NCI-H2227 (cell line): Measurements from ENCODE around the gene PAOX.
"Not testable (repeated sequence)": the region's sequence is repeated elsewhere in the genome, so short reads cannot be mapped to it uniquely, and the experiment has no call there.

Experiments
- DNase-seq: peaks from one replicate; lab custom pipeline; 2025; ENCODE audit not compliant: unreplicated experiment; lab: John Stamatoyannopoulos, UW

Gene PAOX

DNA sequence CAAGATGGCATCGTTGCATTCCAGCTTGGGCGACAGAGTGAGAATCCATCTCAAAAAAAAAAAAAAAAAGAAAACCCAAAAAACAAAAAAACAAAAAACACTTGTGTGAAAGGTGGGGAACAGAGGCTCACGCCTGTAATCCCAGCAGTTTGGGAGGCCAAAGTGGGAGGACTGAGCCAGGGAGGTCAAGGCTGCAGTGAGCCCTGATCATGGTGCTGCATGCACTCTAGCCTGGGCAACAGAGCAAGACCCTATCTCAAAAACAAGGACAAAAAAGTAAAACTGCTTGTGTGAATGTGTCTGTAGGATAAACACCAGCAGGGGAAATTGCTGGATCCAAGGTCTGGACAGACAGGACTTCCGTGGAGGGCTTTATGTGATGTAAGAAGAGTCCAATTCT lies 4.5 kb downstream of the PAOX start:
- no peak for DNase-seq

DNA sequence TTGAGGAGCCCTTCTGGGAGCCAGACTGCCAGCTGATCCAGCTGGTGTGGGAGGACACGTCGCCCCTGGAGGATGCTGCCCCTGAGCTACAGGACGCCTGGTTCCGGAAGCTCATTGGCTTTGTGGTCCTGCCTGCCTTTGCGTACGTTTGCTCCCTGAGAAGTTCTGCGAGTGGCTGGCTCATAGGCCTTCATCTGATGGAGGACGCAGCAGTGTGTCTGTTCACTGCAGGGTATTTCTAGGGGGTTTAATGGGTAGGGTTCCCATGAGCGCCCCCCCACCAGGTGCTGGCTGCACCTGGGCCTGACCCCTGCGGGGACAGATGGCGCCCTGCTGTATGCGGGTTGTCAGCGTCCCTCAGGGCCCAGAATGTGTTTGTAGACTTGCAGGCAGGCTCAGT lies 5.0 kb downstream of the PAOX start:
- DNase-seq, result no peak

DNA sequence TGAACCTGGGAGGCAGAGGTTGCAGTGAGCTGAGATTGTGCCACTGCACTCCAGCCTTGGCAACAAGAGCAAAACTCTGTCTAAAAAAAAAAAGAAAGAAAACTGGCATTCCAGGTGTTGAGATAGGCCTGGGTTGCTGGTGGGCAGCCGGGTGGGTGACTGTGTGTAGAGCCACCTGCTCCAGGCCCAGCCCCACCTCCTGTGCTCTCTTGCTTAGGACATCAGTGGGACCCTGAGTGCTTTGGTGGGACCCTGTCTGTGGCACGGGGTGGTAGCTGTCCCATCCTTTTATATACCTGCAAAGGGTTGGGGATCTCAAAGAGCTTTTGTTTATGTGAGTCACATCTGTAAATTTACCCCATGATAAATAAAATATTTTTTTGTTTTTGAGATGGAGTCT lies 6.2 kb downstream of the PAOX start:
- DNase-seq, result no peak

DNA sequence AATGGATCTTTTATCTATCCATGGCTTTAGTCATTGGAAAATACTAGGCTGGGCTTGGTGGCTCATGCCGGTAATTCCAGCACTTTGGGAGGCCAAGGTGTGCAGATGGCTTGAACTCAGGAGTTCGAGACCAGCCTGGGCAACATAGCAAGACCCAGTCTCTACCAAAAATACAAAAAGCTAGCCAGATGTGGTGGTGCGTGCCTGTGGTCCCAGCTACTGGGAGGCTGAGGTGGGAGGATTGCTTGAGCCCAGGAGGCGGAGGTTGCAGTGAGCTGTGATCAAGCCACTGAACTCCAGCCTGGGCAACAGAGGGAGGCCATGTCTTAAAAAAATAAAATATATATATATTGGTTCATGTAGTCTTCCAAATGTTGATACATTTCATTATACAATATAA lies 7.9 kb downstream of the PAOX start:
- not testable (repeated sequence) for DNase-seq

DNA sequence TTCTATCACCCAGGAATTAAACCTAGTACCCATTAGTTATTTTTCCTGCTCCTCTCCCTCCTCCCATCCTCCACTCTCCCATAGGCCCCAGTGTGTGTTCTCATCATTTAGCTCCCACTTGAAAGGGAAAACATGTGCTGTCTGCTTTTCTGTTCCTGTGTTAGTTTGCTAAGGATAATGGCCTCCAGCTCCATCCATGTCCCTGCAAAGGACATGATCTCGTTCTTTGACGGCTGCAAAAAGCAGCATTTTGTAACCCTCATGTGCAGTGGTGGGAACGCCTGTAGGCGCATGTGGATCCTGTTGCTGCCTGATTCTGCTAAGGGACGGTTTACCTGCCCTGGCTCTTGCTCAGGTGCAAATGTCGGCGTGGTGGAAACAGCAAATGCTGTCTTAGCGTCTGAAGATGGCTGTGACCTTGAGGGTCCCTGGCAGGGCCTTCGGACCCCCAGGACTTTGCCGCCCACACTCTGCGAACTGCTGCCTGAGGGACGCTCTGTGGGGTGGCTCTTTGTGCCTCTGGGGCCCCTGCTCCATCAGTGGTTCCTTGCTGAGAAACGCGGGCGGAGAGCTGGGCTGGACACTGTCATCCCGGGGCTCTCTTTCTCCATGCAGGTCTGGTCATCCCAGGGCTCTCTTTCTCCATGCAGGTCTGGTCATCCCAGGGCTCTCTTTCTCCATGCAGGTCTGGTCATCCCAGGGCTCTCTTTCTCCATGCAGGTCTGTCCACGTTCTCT lies 9.3 kb downstream of the PAOX start:
- no peak for DNase-seq

DNA sequence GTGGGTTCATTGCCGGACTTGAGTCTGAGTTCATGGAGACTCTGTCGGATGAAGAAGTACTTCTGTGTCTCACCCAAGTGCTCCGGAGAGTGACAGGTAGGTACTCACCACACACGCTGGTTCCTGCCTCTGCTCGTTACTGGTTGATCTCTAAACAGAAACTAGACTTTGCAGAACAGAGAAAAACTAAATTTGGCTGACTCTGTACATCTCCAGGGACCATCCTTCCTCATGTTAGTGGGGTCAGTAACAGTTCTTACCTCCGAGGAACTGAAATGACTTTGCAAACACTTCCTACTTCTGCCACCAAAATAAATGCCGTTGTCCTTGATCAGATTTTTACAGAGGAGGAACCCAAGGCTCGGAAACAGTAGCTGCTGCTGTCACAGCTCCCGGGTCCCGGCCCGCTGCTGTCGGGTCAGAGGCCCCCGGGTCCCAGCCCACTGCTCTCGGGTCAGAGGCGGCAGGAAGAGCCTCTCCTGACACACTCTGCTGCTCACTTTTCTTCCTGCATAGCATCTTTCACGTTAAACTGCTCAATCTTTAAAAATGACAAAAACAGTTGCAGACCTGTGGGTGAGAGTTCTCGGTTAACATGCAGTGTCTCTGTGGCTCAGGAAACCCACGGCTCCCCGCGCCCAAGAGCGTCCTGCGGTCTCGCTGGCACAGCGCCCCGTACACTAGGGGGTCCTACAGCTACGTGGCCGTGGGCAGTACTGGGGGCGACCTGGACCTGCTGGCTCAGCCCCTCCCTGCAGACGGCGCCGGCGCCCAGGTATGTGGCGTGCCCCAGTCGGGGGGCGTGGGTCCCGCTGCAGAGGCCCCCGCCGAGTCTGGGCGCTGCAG lies 10.1 kb downstream of the PAOX start:
- no peak for DNase-seq

DNA sequence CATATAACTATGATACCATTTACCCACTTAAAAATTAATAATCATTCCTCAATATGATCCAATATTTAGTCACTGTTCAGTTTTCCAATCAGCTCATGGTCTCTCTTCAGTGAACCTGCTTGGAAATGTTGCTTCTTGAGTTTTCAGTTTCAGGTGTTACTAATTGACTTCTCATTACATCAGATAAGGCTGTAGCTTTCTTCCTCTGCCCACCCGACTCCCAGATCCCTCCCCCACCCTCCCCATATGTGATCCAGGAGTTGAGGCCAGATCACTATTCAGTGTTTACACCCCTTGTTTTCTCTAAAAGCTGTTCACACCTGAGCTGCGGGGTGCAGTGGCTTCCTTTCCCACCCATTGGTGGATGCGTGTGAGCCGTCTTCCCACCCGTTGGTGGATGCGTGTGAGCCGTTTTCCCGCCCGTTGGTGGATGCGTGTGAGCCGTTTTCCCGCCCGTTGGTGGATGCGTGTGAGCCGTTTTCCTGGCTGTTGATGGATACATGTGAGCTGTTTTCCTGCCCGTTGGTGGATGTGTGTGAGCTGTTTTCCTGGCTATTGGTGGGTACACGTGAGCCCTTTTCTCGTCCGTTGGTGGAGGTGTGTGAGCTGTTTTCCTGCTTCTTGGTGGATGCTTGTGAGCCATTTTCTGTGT lies 11.7 kb downstream of the PAOX start:
- DNase-seq, result no peak

DNA sequence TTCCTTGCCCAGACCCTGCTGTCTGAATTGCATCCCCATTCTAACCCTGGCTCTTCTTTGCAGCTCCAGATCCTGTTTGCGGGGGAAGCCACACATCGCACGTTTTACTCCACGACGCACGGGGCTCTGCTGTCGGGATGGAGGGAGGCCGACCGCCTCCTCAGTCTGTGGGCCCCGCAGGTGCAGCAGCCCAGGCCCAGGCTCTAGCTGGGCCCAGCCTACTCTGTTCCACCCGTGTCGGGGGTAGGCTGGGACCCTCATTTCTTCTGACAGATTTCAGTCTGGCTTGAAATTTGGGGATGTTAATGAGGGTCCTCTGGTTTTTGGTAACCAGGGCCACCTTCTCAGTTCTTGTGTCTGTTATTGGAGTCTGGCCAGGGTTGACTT lies 12.2 kb downstream of the PAOX start:
- DNase-seq, result no peak

DNA sequence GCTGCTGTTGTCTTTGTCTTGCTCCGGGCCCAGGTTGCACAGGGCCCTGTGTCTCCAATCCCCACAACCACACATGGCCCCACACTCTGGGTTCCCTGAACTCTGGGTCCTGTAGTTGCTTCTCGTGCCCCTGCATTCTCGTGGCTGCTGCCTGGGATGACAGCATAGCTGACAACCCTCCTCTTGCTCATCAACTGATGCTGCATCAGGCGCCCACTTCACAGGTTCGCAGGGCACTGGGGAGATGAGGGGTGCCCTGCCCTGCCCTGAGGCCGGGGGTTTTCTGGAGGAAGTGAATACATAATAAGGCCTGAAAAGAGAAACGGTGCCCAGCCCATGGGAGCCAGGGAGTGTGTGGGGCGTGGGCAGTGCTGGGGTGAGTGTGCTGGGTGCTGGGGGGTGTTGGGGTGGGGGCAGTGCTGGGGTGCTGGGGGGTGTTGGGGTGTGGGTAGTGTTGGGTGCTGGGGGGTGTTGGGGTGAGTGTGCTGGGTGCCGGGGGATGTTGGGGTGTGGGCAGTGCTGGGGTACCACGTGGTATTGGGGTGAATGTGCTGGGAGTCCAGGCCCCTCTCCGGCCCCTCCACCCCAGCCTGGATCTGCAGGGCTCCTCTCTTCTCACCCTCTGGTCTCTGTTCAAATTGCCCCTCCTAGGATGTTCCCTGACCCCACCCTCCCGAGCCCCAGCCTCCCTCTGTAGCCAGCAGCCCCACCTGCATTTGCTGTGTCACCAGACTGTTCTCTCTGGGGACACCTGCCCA lies 12.9 kb downstream of the PAOX start:
- no peak for DNase-seq

DNA sequence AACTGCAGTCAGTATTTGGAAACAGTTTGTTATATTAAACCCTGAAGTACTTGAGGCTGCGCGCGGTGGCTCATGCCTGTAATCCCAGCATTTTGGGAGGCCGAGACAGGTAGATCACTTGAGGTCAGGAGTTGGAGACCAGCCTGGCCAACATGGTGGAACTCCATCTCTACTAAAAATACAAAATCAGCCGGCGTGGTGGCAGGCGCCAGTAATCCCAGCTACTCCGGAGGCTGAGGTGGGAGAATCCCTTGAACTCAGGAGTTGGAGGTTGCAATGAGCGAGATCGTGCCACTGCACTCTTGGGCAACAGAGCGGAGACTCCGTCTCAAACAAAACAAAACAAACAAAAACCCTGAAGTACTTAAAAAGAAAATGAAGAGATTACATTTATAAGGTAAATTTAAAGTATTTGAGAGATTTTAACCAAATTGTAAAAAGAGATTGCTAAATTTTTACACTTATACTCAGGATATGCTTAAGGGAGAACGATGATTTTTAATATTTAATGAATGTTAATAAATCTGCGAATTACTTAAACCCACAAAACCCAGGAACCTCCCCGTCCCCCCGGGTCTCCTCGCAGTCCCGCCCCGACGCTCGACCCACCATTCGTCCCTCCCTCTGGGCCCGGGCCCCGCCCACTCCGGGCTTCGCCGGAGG lies 14.5 kb downstream of the PAOX start:
- no peak for DNase-seq

DNA sequence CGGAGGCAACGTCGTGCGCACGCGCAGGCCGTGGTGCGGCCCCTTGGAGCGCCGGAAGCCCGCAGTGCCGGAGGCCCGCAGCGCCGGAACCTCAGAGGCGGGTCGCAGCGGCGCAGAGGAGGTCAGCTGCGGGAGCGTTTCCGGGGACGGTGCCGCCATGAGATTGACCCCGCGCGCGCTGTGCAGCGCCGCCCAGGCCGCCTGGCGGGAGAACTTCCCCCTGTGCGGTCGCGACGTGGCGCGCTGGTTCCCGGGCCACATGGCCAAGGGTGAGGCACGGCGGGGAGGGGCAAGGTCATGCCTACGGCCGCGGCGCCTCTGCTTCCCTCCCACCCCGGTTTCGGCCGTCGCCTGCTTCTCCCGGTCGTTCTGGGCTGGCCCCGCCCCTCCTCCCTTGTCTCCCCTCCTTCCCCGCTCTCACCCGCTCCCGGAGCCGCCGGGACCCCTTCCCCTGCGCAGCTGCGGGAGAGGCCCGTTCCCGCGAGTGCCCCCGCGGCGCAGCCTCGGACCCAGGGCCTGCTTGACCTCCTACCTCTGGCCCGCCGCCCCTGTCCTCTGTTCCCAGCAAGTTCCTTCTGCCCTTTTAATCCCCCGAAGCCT lies 15.1 kb downstream of the PAOX start, which contains the start of gene MTG1:
Gene MTG1, plus strand, starts transcription at position 94 of the 600 bp plus-strand sequence. Its CDS starts 64 bp downstream, at position 158.
- peak; percentile 96 for DNase-seq

DNA sequence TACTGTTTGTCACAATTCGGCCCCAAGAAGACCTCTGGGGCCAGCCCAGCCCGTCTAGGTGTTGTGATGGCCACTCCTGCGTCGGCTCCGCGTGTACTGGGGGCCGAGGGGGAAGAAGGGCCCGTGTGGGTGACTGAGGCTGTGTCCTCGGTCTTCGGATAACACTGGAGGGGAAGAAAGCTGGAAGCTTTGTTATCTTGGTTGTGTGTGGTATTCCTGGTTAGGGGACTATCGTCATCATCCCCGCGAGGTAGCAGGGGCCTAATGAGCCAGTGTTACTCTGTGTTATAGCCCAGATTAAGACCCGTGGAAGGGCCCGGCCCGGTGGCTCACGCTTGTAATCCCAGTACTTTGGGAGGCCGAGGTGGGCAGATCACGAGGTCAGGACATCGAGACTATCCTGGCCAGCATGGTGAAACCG lies 15.7 kb downstream of the PAOX start:
- DNase-seq, result no peak

DNA sequence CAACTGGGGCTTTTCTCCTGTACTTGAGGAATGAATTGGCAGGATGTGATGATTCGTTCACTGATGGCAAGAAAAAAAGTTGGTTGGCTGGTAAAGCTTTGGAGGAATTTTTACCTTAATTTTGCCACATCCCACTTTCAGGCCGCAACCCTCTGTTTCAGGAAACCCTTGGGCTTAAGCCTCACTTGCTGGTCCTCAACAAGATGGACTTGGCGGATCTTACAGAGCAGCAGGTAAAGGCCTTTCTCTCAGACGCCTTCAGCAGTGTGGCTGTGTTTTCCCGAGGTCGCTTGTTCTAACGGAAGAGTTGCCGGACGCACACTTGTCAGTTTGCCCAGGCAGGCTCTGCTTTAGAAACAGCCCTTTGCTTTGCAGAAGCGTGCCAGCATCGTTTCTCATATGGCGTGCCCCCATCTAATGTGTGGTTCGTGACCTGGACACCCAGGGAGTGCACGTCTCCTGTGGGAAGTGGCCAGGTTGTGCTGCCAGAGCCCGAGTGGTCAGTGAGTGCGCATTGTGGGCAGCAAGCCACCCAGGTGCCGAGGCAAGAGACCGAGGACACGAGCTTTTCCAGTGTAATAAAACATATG lies 17.1 kb downstream of the PAOX start:
- DNase-seq, result no peak

DNA sequence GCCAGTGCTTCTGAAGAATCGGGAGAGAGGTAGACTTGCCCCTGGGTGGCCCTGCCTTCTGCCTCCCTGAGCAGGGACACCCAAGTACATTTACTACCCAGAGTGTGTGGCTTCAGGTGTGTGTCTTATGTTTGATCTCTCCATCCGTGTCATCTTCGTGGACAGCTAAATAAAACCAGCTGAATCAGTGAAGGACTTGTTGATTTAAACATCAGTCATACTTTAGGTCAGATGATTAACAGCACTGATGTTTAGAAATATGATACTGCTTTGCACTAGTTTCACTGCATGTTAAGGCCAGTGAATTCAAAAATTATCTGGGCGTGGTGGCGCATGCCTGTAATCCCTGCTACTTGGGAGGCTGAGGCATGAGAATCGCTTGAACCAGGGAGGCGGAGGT lies 18.9 kb downstream of the PAOX start:
- no peak for DNase-seq

DNA sequence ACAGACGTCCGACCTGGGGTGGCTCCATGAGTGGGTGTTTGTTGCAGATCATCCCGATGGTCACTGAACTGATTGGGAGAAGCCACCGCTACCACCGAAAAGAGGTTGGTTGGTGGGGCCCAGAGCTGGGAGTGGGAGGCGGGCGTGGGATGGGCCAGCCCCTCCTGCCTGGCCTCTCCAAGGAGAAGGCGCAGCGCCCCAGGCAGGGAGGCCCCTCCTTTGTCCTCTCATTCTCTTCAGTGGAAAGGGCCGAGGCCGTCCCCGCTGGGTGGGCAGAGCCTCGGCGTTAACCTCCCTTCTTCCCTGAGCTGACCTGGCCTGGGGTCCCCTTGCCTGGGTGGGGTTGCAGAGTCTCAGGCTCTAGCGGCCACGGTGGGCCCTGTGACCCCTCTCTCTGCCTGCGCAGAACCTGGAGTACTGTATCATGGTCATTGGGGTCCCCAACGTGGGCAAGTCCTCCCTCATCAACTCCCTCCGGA lies 20.1 kb downstream of the PAOX start:
- DNase-seq, result no peak

DNA sequence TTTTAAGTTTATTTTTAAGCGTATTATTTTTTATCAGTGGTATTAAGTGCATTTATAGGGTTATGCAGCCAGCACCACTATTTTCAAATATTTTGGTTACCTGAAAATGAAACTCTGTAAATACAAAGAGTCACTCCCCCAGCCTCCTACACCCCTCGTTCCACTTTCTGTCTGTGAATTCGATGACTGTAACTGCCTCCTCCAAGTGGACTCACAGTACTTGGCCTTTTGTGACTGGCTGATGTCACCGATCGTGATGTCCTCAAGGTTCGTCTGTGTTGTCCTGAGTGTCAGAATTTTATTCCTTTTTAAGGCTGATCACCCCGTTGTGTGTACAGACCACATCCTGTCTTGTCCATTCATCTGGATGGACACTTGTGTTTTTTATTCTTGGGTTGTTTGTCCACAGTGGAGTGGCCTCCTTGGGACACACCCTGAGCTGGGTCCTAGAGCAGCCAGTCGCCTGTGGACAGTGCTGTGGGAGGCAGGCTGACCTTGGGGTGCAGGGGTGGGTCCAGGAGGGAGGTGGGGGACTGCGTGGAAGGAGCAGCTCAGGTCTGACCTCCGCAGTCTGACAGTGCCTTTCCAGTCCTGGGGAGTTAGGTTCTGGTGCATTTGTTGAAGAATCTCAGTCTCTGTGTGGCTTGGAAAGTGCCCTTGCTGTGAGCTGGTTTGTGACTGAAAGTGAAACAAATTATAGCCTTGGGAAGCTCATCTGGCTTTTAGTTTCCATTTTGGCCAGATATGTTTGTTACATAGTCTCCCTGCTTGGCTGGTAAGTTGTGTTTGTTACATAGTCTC lies 21.8 kb downstream of the PAOX start:
- no peak for DNase-seq

DNA sequence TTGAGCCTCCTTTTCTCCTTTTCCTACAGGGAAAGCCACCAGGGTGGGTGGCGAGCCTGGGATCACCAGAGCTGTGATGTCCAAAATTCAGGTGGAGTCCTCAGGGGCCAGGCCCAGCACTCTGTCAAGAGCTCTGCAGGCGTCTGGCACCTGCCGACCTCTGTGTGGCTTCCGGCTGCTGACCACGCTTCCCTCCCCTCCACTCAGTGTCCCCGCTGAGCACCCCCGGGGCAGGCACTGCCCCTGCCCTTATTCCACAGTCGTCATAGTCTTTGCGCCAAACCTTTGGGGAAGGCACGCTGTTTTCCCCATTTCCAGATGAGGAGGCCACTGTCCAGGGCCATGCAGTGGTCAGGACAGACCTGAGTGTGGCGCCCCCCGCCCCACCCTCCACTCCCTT lies 22.4 kb downstream of the PAOX start:
- no peak for DNase-seq

DNA sequence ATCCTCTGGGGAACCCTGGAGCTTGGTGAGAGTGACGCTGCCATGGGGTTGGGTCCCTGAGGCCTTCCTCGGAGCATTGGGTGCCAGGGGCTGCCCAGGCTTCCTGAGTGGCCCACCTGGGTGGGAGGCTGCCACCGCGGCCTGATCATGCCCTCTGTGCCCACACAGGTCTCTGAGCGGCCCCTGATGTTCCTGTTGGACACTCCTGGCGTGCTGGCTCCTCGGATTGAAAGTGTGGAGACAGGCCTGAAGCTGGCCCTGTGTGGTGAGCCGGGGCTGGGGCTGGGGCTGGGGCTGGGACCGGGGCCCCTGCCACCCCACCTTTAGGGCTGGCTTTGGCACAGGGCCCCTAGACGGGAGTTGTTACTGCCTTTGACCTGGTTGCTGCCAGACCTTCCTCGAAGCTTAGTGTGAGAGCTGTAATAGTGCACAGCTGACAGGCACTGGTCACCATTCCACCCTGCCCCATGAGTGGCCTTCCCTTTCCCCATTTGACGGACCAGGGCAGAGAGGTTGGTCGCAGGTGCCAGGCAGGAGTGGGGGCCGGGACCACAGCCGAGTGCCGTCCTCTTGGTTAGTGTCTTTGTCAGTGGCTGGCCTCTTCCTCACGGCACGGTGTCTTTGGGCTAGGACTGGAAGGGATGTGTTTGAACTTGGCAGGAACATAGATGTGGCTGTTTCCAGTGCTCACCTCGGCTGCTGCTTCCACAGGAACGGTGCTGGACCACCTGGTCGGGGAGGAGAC lies 23.1 kb downstream of the PAOX start:
- DNase-seq, result no peak
